ENCODE measurements around the gene SMIM1. TPM values are rescaled to one million over a fixed set of nuclear protein-coding genes. Genes with fewer than 3 reads are reported as not detected.

Gene SMIM1
- total RNA-seq, 6 donors from 2014 or later = 2.8 to 20.8 (median 13.5) TPM

GRCh38 chr1:3752400-3752945, 20.1 kb upstream of the SMIM1 start, which contains the start of gene CCDC27:
TSS of gene CCDC27 (plus strand) at chr1:3752450. CDS start at chr1:3752482, 32 bp downstream.
- 85 to 91% methylated on average over 8 to 17 of the region's 17 CpGs for WGBS, 2 donors
- peaks cover 3 to 9% (median 6%) of the 10 kb centered on the region in 4 donors for H3K4me1 ChIP-seq

GRCh38 chr1:3753656-3754454, 18.7 kb upstream of the SMIM1 start:
- TF ChIP-seq POLR2A (IDR thresholded peaks at IDR 0.05) = no peak
- no peak for TF ChIP-seq EP300 (IDR thresholded peaks at IDR 0.05)
- TF ChIP-seq CTCF (IDR thresholded peaks at IDR 0.05) = no peak
- TF ChIP-seq POLR2AphosphoS5 (IDR thresholded peaks at IDR 0.05) = no peak
- ATAC-seq (ENCODE audit: low FRiP score in 2 of 2) (no peak), DNase-seq (no peak)
- WGBS, 2 donors = 77 to 80% methylated on average over 14 to 20 of the region's 20 CpGs
- Histone ChIP-seq H3K27me3 (no peaks in the 10 kb centered on the region), H3K9me3 (no peaks in the 10 kb centered on the region), H3K36me3 (no peaks in the 10 kb centered on the region), H3K27ac (no peak overlapping the region), H3K4me1 (no peaks in the 10 kb centered on the region), H3K4me3 (no peak overlapping the region)

More at GRCh38 chr1:3752400-3752945, 20.1 kb upstream of the SMIM1 start, which contains the start of gene CCDC27:
- no peak for ATAC-seq (ENCODE audit: low FRiP score in 2 of 2)
- no peaks in the 10 kb centered on the region for H3K36me3 ChIP-seq
- H3K4me3 ChIP-seq = no peak within 1 kb of the TSS
- no peaks in the 10 kb centered on the region for H3K27me3 ChIP-seq
- H3K9me3 ChIP-seq = no peaks in the 10 kb centered on the region
- no peak for DNase-seq
- H3K27ac ChIP-seq = no peak within 1 kb of the TSS
- no peak for TF ChIP-seq POLR2A (IDR thresholded peaks at IDR 0.05)
- TF ChIP-seq EP300 (IDR thresholded peaks at IDR 0.05) = no peak

- TF ChIP-seq EP300 (IDR thresholded peaks at IDR 0.05) = no peak
- no peak for TF ChIP-seq CTCF (IDR thresholded peaks at IDR 0.05)
- WGBS, 2 donors = 70 to 83% methylated on average over 15 to 21 of the region's 21 CpGs
- H3K27ac ChIP-seq = no peak overlapping the region
- H3K4me3 ChIP-seq = no peak overlapping the region
- ATAC-seq (ENCODE audit: low FRiP score in 2 of 2) = no peak
- H3K36me3 ChIP-seq = no peaks in the 10 kb centered on the region
- H3K27me3 ChIP-seq = no peaks in the 10 kb centered on the region
- H3K4me1 ChIP-seq = no peaks in the 10 kb centered on the region
- no peak for DNase-seq
- no peaks in the 10 kb centered on the region for H3K9me3 ChIP-seq
These were observed 16.2 kb upstream of the SMIM1 start for GRCh38 chr1:3756394-3756793.

GRCh38 chr1:3759164-3759563, 13.4 kb upstream of the SMIM1 start:
- Histone ChIP-seq H3K4me3 (no peak overlapping the region), H3K9me3 (no peaks in the 10 kb centered on the region), H3K27me3 (no peaks in the 10 kb centered on the region), H3K36me3 (no peaks in the 10 kb centered on the region), H3K4me1 (no peaks in the 10 kb centered on the region), H3K27ac (no peak overlapping the region)
- DNase-seq (no peak), ATAC-seq (ENCODE audit: low FRiP score in 2 of 2) (no peak)
- WGBS, 2 donors = 87 to 93% methylated on average over 6 of the region's 6 CpGs
- TF ChIP-seq EP300 (IDR thresholded peaks at IDR 0.05) (no peak), CTCF (IDR thresholded peaks at IDR 0.05) (no peak), POLR2A (IDR thresholded peaks at IDR 0.05) (no peak), POLR2AphosphoS5 (IDR thresholded peaks at IDR 0.05) (no peak)

- TF ChIP-seq POLR2A (IDR thresholded peaks at IDR 0.05) (no peak), CTCF (IDR thresholded peaks at IDR 0.05) (no peak)
- Histone ChIP-seq H3K9me3 (no peaks in the 10 kb centered on the region), H3K27me3 (no peaks in the 10 kb centered on the region), H3K36me3 (no peaks in the 10 kb centered on the region), H3K4me3 (no peak overlapping the region), H3K27ac (no peak overlapping the region), H3K4me1 (no peaks in the 10 kb centered on the region)
- no peak for DNase-seq
- no peak for ATAC-seq (ENCODE audit: low FRiP score in 2 of 2)
- WGBS, 2 donors = 62 to 68% methylated on average over 6 of the region's 6 CpGs
These were observed 12.8 kb upstream of the SMIM1 start for GRCh38 chr1:3759796-3760195.
